ENCODE measurements around the gene TADA2B.
"Not testable (repeated sequence)": the region's sequence is repeated elsewhere in the genome, so short reads cannot be mapped to it uniquely, and the experiment has no call there.

The TADA2B gene

DNA sequence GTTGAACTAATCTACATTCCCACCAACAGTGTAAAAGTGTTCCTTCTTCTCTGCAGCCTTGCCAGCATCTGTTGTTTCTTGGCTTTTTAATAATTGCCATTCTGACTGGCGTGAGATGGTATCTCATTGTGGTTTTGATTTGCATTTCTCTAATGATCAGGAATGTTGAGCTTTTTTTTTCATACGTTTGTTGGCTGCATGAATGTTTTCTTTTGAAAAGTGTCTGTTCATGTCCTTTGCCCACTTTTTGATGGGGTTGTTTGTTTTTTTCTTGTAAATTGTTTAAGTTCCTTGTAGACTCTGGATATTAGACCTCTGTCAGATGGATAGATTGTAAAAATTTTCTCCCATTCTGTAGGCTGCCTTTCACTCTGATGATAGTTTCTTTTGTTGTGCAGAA, 36.7 kb downstream of the TADA2B start:
- not testable (repeated sequence) for DNase-seq (ENCODE audit: low read depth)

DNA sequence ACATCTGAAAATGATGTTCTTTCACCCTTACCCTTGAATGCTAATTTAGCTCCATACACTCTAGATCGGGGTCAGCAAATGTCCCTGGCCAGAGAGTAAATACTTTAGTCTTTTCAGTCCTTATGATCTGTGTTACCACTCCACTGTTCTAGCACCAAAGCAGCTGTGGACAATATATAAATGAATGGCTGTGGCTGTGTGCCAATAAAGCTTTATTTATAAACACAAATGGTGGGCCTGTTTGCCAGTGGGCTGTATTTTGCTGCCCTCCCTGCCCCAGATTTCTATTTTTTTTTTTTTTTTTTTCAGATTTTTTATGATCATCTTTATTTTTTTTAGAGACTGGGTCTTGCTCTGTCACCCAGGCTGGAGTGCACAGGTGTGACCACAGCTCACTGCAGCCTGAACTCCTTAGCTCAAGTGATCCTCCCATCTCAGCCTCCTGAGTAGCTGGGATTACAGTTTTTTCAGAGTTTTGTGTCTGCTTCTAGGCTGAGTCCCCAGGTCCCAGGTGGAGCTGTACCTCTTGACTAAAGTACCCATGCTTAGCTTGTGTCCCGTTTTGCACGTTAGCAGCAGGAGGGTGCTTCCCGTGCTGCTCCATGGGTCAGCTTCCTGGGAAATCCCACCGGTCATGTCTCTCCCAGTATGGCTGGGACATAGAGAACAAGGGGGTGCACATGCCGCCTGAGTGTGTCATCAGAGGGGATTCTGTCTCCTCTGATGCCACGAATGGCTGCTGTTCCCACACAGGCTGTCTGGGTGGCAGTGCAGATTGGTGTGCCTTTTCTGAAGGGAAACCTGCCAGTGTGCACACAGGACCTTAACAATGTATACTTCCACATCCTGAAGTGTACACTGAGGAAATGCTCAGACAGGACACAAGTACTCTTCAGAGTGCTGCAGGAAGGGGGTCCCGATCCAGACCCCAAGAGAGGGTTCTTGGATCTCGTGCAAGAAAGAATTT, 40.7 kb downstream of the TADA2B start:
- no peak for DNase-seq (ENCODE audit: low read depth)

DNA sequence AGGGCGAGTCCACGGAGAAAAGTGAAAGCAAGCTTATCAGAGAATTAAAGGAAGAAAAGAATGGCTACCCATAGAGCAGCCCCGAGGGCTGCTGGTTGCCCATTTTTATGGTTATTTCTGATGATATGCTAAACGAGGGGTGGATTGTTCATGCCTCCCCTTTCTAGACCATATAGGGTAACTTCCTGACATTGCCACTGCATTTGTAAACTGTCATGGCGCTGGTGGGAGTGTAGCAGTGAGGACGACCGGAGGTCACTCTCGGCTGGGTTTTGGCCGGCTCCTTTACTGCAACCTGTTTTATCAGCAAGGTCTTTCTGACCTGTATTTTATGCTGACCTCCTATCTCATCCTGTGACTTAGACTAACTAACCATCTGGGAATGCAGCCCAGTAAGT, 41.4 kb downstream of the TADA2B start:
- DNase-seq (ENCODE audit: low read depth), result not testable (repeated sequence)

DNA sequence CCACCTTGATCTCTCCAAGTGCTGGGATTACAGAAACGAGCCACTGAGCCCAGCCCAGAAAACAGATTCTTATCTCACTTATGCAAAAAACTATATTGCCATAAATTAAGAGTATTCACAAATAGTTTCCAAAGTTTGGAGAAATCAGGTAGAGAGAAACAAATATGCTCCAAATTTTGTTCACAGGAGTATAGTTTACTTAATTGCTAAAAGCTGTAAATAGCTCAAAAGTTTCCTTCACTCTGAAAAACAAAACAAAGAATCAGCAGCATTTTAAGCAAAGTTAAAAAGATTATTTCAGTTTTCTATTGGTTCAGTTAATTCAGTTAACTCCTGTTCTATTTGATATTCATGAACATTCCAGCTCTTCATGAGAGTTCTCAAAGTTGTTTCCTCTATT, 43.2 kb downstream of the TADA2B start:
- no peak for DNase-seq (ENCODE audit: low read depth)

DNA sequence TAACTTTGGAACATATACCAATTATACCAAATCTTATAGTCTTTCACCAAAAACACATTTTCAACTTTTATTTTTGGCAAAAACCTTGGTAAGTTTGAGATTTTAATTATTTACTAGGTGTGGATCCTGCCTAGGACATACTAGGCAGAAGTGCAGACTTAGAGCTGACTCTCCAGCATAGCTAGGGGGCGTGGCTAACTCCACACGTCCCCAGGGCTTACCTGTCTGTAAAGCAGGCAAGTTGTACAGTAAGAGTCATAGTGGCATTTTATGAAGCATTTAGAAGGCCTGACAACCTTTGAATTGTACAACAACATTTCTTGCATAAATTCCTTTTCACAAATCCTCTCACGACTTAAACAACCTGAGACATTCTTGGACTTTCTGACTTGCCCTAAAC, 43.9 kb downstream of the TADA2B start:
- no peak for DNase-seq (ENCODE audit: low read depth)

DNA sequence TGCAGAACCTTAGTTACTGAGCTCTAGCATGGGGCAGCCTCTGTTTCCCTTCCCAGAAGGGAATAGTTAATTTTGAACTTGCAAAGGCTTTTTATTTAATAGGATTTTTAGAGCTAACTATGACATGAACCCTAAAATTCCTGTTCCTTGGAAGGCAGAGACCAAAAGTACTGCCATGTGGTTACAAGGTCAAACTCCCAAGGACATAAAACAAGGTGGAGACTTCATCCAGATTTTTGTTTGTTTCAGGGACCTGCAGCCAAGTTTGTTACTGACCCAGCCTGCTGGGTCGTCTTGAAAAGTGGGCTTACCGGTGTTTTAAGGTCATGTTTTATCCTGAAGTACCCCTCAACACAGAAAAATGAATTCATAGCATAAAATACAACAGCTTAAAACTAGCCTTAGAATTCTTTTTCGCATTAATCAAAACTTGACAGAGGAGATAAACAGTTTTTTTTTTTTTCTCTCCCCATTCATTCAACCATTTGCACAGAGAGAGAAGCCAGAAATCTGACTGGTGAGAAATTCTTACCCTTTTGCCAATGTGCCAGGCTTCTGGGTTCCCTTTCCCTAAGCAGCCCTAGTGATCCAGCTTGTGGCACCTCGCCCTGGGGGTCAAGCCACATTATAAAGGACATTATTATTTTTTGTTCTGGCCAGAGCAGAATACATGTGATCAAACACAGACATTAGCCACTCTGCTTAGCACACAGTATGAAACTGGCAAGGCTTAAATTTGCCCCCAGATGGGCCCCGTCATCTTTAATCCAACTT, 46.2 kb downstream of the TADA2B start:
- DNase-seq (ENCODE audit: low read depth), result no peak

DNA sequence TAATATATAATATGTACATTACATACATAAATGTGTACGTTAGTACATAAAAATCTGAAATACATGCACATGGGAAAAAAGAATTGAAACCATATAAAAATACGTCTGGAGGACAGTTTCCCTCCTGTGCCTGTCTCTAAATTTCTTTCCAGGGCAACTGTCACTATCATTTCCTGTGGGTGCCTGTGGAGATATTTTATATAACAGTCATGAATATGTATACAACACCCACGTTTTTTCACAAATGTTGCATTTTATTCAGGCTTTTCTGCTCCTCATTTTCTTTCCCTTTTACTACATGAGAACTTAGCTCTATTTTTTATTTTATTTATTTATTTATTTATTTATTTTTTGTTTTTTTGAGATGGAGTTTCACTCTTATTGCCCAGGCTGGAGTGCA, 48.9 kb downstream of the TADA2B start:
- no peak for DNase-seq (ENCODE audit: low read depth)

DNA sequence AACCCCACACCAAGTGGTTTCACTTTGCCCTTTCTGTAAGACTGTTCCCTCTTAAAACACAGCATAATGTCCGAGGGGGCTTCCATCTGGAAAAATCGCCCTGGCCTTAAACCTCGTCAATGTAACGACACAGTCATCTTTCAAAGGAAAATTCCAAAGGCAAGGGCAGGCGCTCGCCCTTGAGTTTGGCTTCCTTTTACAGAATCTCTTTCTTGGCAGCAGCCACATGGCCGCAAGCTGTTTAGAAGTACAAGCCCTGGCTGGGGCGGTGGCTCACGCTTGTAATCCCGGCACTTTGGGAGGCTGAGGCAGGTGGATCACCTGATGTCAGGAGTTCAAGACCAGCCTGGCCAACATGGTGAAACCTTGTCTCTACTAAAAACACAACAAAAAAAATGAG, 51.7 kb downstream of the TADA2B start:
- DNase-seq (ENCODE audit: low read depth), result no peak

DNA sequence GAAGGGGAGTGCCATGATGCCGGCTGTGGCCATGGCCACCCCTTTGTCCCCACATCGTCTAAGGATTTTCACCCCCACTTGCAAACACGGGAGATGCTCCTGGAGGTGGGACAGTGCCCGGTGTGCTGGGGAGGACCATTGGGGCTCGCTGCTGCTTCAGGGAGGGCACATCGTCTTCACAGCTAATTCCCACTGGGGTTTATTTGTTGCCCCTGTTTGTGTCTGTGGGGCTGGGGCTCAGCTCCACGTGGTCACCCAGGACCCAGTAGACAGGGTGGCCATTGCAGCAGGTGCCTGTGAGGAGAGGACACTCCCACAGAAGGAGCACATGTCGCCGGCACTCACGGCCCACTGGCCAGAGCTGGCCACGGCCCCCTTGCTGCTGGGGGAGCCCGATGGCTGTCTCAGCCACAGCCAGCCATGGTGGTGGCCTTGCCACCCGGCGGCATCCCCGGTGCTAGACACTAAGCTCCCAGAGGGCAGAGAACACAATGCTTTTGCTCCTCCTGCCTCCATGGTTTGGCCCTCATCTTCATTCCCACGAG, 52.5 kb downstream of the TADA2B start:
- no peak for DNase-seq (ENCODE audit: low read depth)

DNA sequence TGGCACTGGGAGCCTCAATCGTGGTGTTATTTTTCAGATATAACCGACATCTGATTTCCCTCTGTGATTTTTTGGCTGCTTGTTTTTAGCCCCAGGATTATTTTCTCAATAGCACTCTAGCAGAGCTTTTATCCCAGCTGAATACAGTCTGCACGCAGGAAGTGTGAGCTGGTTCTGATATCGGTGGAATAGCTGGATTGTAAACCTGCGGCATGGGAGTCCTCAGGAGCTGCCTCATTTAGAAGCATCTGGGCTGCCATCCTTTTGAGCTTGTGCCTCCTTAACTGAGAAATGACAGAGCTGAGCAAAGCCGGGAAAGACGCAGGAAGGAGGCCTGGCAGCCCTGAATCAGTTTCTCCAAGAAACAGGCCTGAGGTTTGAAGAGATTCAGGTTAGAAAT, 53.1 kb downstream of the TADA2B start:
- DNase-seq (ENCODE audit: low read depth), result no peak

DNA sequence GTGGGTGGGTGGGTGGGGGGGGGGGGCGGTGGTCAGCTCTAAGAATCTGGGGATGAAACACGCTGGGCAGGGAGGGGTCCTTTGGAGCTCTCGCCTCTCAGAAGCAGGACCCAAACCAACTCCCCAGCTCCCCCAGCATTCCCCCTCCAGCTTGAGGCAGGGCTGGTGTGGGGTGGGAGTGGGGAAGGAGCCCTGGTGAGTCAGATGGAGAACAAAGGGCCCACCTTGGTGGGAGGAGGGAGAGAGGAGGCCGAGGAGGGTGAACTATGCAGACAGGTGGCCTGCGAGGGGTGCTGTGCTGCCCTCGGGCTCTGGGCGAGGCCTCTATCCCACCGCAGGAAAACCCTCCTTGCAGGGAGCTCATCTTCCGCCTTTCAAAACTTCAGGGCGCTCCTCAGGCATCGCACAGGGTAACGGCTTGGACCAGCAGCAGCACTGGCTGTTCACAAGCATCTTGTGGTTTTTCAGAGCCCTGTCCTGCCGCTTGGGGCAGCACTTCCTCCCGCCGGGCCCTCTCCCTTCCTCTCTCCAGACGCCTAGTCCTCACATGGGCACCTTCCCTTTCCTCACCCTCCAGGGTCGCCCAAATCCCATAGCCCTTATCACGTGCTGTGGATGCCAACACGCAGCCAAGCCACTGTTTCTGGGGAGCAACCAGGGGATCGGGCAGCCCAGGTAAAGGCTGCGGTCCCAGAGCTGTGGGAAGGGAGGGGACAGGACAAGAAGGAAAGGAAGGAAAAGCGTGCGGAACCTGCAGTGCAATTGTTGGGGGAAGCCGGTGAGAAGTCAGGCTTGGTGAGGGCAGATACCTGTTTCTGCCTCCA, 58.7 kb downstream of the TADA2B start:
- peak; percentile 17 for DNase-seq (ENCODE audit: low read depth)

DNA sequence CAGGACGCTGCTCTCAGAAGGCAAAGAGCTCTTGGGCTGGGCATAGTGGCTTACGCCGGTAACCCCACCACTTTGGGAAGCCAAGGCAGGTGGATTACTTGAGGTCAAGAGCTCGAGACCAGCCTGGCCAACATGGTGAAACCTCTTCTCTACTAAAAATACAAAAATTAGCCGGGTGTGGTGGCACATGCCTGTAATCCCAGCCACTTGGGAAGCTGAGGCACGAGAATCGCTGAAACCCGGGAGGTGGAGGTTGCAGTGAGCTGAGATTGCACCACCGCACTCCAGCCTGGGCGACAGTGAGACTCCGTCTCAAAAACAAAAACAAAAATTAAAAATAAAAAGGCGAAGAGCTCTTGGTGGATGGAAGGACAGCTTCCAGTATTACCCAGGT, 59.3 kb downstream of the TADA2B start:
- not testable (repeated sequence) for DNase-seq (ENCODE audit: low read depth)

DNA sequence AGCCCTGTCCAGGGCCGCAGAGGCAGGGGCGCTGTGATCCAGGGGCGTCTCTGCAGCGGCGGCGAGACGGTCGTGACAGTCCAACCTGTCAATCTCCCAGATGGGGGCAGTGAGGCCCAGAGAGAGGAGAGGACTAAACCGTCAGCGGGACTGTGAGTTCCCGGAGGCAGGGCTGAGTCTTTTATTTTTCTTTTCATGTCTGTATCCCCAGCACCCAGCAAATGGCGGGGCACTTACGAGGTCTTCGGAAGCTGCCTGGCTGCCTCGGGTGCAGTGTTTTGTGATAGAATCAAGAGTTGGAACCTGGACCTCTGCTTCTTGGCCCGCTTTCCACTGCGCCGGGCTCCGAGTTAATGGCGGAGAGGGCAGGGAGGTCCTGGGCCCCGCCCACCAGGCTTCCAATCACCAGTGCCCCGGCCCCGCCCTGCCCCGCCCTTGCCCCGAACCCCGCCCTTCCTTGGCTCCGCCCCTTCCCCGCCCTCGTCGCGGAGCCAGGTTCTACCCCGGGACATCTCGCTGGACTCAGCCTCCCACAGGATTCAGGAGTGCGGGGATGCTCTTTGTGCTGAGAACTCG, 59.9 kb downstream of the TADA2B start:
- peak; percentile 63 for DNase-seq (ENCODE audit: low read depth)

DNA sequence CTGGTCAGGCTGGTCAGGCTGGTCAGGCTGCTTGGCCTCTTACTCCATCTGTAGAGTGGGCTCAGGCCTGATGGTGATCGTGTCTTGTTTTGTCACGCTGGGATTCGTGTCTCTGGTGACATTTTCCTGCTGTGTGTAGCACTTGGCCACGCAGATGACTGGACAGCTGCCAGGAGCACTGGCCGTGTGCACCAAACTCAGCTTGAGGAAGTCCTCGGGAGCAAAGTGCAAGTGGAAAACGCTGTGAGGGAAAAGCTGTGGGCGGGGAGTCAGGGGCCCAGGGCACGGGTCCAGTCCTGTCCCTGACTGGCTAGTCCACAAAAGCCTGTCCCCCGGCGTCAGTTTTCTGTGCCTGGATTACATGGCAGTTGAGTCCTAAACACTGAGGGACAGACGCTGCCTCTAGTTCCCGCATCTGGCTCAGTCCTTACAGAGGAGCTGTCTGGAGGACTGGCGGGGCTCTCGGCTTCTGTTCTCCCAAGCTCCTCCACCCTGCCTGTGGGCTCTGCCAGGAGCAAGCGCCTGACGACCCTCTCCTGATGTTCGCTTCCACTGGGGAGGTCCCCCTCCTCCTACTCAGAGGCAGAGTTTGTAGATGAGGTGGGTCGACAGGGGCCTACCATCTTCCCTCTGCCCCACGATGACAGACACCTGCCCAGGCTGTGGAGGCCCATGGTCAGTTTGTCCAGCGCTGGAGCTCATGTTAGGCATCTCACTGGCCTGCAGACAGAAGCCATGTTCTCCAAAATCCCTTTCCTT, 60.6 kb downstream of the TADA2B start:
- DNase-seq (ENCODE audit: low read depth), result no peak

DNA sequence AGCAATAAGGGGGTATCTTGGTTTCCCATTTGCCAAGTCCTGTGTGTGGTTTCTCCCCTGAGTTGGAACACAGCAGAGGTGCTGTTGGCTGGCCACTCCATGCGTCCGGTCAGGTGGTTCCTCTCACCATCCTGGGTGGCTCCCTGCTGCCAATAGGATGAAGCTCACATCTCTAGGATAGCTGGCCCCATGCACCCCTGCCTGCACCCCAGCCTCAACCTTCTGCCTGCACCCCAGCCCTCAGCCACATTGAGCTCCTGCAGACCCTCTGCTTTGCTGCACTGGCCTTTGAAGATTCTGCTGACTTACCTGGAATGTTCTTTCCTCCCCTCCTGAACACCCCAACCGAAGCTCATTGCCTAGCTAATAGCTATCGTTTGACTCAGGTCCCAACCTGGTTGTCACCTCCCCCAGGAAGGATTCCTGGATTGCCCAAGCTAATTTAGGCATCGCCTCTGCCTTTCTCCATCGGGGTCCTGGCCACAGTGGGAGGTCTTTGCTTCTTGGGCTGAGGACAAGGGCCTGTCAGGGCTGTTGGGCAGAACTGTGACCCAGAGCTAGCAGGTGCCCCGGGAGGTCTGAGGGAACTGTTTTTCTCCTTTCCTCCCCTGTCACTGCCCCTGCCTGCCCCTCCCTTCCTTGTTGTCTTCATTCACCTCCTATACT, 61.3 kb downstream of the TADA2B start:
- no peak for DNase-seq (ENCODE audit: low read depth)

DNA sequence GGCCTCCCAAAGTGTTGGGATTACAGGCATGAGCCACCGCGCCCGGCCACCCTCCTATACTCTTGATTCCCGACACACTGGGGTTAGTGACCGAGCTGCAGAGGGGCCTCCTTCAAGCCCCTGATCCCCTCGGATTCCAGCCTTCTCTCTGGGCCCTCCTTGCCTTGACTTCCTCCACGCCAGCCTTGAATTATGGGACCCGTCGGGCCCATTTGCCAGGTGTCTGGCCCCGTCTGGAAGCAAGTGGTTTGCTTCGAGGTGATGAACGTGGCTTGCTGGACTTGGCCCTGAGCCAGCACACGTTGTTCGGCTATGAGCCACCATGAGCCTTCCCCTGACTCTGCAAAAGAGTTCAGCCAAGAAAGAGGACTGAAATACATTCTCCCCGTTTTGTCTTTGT, 62.1 kb downstream of the TADA2B start:
- no peak for DNase-seq (ENCODE audit: low read depth)

DNA sequence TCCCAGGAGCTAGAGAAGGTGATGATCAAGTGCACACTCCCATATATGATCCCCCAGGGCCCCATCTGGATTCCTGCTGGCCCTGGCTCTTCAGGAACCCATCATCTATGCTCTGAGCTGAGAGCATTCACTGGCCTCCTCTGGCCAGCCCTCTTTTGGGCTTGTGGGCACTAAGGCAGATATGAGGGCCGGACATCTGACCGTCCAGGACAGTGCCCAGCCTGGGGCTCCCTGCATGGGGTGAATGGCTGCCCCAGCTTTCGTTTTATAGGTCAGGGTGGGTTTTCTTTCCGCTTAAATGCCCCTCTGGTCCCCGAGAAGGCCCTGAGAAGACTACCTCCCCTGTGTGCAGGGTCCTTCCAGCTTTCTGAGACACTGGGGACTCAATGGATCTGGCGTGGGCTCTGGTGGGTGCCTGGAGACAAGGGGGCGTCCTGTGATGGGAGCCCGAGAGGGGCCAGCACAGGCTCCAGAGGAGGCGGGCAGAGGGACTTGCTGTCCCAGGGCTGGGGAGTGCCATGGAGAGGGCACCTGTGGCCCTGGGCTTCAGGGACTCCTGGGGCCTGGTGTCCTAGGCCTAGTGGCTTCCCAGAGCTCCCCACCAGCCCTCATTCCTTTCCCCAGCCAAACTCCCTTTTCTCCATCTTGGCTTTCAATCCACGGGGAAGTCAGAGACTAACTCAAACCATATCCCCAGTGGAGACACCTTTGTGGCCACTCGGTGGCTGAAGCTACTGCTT, 64.2 kb downstream of the TADA2B start:
- DNase-seq (ENCODE audit: low read depth), result no peak
